GM12892 (cell line): ENCODE measurements around the gene UBN1.
"Not testable (repeated sequence)": the region's sequence is repeated elsewhere in the genome, so short reads cannot be mapped to it uniquely, and the experiment has no call there.

Experiments used
- DNase-seq: peaks from one replicate; pipeline ENCODE4 v3.0.0; 2011; ENCODE audit not compliant: insufficient read length
- FAIRE-seq: peaks from 2 replicates; lab custom pipeline; 2011; peaks lifted over from hg19 to GRCh38; lab: Jason Lieb, UNC
- POLR2A ChIP-seq: IDR thresholded peaks from 2 replicates; pipeline ENCODE4 v1.6.1; 2011; ENCODE audit warnings: low read depth, low read length, control low read depth
- POLR2AphosphoS5 ChIP-seq: IDR thresholded peaks from 2 replicates; pipeline ENCODE4 v1.6.1; 2011; ENCODE audit warnings: low read depth, low read length, control low read depth
- TAF1 ChIP-seq: IDR thresholded peaks from 2 replicates; pipeline ENCODE4 v1.6.1; 2011; ENCODE audit warnings: low read depth, mild to moderate bottlenecking, control low read depth, low read length, borderline replicate concordance

The UBN1 gene

DNA sequence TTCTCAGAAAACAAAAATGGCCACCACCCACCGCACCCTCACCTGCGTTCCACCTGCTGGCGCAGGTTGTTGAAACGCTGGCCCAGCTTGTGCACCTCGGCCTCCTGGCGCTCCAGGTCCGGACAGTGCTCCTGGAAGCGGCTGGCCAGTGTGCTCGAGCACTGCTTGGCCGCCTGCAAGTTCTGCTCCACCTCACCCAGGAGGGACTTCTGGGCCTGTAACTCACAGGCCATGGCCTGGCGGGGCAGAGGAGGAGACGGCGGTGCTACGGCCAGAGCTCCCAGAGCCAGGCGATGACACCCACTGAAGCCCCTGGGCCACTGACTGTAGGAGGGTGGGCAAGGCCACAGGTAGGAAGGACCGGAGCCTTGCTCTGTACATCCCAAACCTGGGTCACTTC lies 43.4 kb downstream of the UBN1 start:
- no peak for FAIRE-seq
- no peak for DNase-seq
- TF ChIP-seq TAF1, result no peak
- no peak for TF ChIP-seq POLR2A
- TF ChIP-seq POLR2AphosphoS5, result no peak

DNA sequence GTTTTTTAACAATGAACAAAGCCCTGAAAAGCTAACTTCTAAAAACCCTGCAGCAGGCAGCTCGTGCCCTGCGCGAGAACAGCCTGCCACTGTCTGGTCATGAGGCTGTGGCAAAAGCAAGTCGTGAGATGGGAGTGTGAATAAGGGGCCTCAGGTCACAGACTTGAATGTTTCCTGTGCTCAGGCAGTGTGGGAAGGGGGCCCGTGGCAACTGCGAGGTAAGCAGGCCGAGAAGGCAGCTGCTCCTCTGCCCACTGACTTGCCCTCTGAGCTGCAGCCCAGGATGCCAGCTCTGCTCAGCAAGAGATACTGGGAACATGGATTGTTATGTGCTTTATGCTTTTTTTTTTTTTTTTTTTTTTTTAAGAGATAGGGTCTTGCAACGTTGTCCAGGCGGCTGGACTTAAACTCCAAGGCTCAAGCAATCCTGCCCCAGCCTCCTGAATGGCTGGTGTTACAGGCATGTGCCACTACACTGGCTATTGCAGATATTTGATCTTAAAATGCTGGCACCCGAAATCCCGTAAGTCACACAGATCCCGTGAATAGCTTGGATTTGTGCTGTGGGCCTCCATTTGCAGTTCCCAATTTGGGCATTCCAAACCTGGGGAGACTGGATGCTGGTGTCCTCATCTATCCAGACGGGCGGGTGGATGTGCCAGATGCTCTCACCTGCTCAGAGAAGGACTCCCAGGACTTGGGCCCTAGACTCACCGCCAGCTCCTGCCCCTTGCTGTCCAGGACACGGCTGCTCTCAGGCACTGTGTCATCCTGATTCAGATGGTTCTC lies 44.0 kb downstream of the UBN1 start:
- no peak for DNase-seq
- no peak for FAIRE-seq
- TF ChIP-seq POLR2AphosphoS5 (no peak), TAF1 (no peak), POLR2A (no peak)

DNA sequence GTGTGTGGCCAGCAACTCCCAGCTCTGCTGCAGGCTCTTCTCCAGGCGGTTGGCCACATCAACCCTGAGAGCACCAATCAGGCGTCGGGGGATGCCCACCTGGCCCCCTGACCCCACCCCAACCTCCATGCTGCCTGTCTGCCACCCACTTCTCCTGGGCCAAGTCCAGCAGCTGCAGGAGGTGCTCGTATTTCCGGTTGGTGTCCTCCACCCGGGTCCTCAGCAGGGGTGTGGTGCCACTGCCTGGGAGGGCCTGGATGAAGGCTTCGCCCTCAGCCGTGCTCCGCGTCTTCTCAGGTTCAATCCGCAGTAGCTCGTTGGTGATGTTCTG lies 44.6 kb downstream of the UBN1 start:
- FAIRE-seq (no peak), DNase-seq (no peak)
- TF ChIP-seq TAF1, result no peak
- no peak for TF ChIP-seq POLR2A

DNA sequence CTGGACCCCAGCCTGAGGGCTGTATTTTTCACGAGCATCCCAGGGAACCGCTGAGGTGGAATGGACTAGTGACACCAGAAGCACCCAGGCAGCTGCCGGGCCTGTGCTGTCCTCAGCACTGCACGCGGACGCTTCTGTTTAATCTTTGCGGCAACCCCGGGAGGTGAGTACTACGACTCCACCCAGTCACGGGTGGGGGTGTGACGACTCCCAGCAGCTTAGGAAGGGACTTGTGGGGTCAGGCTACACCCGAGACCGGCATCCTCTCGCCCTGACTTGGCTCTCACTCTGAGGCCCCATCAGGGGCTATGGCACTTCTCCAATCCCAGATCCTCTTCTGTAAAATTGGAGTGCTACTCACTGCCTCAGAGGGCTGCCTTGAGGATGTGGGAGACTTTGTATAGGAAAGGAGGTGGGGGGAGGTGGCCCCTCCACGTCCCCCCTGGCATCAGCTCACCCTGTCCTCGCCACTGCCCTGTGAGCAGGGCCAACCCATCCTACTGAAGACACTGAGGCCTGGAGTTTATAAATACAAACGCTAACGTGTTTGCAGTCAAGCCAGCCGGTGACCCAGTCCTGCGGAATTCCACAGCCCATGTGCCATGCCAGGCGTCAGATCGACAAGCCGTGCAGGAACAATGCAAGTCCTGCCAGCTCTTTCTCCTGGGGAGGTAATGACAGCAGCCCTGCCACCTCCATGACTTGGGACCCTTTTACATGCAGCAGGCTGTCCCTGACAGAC lies 45.3 kb downstream of the UBN1 start:
- DNase-seq (no peak), FAIRE-seq (no peak)
- TF ChIP-seq POLR2A (no peak), TAF1 (no peak), POLR2AphosphoS5 (no peak)

DNA sequence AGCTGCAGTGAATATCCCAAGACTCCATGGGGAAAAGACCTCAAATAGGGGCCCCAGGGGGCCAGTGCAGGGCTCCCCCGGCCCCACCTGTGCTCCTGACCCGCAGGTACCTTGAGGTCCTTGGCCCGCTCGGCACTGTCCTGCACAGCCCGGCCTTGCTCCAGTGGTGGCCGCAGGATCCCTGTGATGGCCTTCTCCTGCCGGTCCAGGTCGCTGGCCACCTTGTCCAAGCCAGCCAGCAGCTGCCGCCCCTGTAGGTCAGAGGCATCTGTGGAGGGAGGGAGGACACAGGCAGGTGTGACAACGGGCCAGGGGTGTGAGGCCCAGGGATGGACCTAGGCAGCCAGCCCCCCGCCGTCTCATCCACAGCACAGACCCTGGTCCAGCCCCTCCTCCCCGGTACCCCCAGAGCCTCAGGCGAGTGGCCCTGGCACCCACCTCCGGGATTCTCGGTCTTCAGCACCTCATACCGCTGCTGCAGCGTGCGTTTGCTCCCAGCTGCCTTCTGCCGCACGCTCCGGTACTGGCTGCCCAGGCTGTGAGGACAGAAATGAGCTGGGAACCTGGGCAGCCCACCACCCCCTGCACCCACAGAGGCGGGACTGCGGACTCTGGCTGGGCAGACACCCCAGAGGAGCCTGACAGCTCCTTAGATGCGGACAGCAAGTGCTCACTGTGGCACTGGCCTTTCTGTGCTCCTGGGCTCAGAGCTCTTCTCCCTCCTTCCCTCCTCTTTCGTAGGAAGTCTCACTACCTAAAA lies 46.0 kb downstream of the UBN1 start:
- no peak for DNase-seq
- no peak for TF ChIP-seq POLR2A
- TF ChIP-seq POLR2AphosphoS5, result no peak
- no peak for TF ChIP-seq TAF1
- no peak for FAIRE-seq

DNA sequence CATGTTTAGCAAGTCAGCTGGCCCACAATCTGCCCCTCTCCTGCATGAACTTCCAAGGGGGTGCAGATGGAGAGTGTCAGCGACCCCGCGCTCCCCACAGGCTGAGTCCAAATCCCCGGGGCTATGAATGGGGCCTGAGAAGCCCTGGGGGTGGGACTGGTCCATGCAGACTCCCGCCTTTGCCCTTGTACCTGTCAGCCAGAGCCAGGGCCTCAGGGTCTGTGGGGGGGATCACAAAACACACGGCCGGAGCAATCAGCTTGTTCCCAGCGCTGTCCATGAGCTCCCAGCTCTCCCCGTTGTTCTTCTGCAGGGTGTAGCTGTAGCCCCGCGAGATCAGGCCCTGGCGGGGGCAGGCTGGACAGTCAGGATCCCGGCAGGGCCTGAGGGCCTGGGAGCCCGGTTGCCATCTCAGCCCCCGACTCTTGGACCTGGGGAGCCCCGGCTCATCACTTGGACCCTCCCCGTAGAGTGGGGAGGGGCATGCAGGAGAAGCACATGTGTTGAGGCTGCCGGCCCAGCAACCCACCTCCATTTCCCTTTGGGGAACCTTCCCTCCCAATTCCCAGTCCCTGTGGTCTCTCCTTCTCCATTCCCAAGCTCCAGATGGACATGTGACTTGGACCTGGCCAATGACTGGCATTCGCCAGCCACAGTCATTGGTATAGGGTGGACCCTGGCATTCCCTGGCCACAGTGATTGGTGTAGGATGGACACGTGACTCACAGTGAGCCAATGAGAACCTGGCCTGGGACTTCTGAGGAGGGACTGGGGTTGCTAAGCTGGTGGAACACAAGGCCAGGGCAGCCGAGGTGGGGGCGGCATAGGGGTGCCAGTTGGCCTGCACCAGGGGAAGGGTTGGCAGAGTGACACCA lies 47.2 kb downstream of the UBN1 start:
- FAIRE-seq, result no peak
- TF ChIP-seq POLR2AphosphoS5, result no peak
- TF ChIP-seq POLR2A, result no peak
- TF ChIP-seq TAF1, result no peak
- DNase-seq, result no peak

DNA sequence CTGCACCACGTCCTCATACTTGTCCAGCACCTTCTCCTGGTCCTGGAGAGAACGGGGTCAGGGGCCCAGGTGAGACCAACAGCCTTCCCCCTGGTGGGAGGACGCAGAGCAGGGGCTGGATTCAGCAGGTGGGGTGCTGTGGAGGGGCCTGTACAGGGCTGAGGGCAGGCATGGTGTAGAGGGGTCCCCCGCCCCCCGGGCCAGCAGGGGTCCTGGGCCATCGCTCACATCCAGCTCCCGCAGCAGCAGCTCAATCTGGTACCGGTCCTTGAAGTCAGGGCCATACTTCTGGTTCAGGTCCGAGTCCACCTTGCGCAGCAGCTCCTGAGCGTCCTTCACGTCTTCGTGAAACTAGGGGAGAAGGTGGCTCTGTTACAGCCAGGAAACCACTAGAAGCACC lies 48.1 kb downstream of the UBN1 start:
- DNase-seq, result no peak

DNA sequence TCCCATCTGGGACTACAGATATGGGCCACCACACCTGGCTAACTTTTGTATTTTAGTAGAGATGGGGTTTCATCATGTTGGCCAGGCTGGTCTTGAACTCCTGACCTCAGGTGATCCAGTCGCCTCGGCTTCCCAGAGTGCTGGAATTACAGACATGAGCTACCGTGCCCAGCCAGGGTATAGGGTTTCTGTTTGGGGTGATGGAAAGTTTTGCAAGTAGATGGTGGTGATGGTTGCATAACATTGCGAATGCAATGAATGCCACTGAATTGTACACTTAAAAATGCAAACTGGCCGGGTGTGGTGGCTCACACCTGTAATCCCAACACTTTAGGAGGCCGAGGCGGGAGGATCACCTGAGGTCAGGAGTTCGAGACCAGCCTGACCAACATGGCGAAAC lies 49.5 kb downstream of the UBN1 start:
- not testable (repeated sequence) for FAIRE-seq

More for the DNA sequence above, 48.1 kb downstream of the UBN1 start:
- TF ChIP-seq TAF1 (no peak), POLR2AphosphoS5 (no peak), POLR2A (no peak)
- no peak for FAIRE-seq

DNA sequence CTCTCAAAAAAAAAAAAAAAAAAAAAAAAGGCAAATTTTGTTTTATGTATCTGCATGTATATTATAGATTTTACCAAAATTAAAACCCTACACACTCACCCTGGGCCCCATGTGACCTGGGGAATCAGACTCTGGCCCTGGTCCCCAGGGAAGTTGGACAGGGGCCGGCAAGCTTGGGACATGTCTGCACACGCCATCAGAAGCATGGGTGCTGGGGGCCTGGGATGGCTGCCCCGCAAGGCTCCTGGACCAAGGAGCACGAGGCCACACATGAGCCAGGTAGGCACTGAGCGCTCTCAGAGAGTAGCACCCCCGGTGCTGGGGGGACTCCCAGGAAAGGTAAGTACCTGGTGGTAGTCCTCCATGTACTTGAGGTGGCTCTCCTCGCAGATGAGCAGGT lies 50.0 kb downstream of the UBN1 start:
- TF ChIP-seq TAF1, result no peak
- no peak for TF ChIP-seq POLR2AphosphoS5
- no peak for TF ChIP-seq POLR2A
- DNase-seq, result no peak
- FAIRE-seq, result no peak

More for the DNA sequence above, 49.5 kb downstream of the UBN1 start:
- not testable (repeated sequence) for DNase-seq

DNA sequence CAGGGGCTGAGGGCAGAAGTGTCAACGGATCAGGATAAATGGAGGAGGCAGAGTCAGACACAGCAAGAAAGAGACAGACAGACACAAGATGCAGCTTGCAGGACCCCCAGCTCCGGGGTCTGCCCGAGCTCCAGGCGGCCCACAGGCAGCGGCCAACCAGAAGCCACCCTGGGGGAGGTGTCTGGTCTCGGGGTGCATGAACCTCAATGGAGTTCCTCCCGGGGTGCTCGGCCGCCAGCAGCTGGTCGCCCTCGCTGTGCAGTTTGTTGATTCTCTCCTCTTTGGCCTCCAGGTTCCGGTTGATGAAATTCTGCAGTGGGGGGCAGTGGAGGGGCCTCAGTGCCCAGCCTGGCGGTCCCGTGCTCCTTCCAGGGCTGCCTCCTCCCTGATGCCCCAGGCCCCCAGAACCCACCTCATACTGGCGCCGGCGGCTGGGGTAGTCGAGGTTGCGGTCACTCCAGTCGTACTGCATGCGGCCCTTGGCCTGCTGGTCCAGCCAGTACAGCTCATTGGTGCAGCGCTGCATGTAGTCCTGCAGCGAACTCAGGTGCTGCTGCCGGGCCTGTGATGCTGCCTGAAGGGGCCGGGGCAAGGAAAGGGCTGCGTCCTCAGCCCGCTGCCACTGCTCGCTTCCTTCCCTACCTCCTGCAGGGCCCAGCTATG lies 51.7 kb downstream of the UBN1 start:
- DNase-seq, result no peak
- no peak for FAIRE-seq
- TF ChIP-seq POLR2A (no peak), POLR2AphosphoS5 (no peak), TAF1 (no peak)

DNA sequence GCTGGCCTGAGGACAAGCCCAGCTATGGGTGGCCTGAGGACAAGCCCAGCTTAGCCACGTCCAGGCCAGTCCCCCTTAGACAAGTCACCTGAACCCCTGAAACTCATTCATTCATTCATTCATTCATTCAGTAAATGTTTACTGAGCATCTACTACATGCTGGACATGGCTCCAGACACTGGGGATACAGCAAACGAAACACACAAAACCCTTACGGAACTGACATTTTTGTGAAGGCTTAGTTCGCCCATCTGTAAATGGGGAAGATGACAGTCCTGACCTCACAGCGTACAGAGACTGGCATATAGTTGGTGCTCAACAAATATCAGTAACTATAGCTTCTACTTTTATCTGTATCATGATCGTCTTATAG lies 52.2 kb downstream of the UBN1 start:
- DNase-seq, result no peak
- FAIRE-seq, result no peak
- TF ChIP-seq POLR2A (no peak), POLR2AphosphoS5 (no peak), TAF1 (no peak)
